ENCODE data around the gene BICDL2. TPM values are rescaled to one million over a fixed set of nuclear protein-coding genes. Genes with fewer than 3 reads are reported as not detected.

Gene BICDL2
- total and polyA plus RNA-seq, 2 donors (not counting 3 experiments of a cell fraction or from before 2014, with no cell fraction given), result not detected

DNA sequence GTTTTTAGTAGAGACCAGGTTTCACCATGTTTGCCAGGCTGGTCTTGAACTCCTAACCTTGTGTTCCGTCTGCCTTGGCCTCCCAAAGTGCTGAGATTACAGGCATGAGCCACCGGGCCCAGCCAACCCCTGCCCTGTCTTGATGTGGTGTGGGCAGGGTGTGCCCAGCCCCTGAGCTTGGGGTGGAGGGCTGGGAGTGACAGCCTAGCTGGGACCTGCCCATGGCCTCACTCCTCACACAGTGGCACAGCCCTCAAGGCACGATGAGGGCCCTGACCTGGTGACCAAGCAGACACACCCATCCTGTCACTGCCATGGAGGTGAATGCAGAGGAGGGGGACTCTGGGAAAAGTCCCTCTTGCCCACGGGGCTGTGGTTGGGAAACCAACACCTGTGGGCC, 31.7 kb upstream of the BICDL2 start:
- intact Hi-C loops (cut with micrococcal nuclease) (no loop called here), dilution Hi-C loops (cut with MboI; ENCODE audit: extremely low pct_ligation_motif_present, low sequenced_read_pairs) (no loop called here)
- Histone ChIP-seq H3K79me2 (ENCODE audit: control insufficient read depth, insufficient read depth, low read length) (peaks cover 4% of the 10 kb centered on the region), H3K4me1 (ENCODE audit: control insufficient read depth, extremely low read depth, insufficient read depth, low read length) (peaks cover 19% of the 10 kb centered on the region), H3K4me3 (replicated peaks in 1 of 3; ENCODE audit: insufficient read depth in 1 of 3, low read depth in 1 of 3, low read length in 3 of 3) (no peak overlapping the region), H3K36me3 (ENCODE audit: control insufficient read depth in 2 of 2, extremely low read depth in 1 of 2, insufficient read depth in 2 of 2, low read length in 2 of 2) (peaks cover 0 to 9% of the 10 kb centered on the region in 2 experiments), H3K27ac (ENCODE audit: insufficient read depth, low read depth, low read length) (no peak overlapping the region), H3K9me3 (replicated peaks; ENCODE audit: control insufficient read depth, insufficient read depth, low read length) (no peaks in the 10 kb centered on the region), H2AFZ (ENCODE audit: low read depth, low read length) (no peak overlapping the region), H3K27me3 (ENCODE audit: control insufficient read depth in 2 of 2, insufficient read depth in 2 of 2, low read length in 2 of 2) (no peaks in the 10 kb centered on the region), H3K9me1 (replicated peaks; ENCODE audit: control insufficient read depth, extremely low read depth, insufficient read depth, low read length) (no peaks in the 10 kb centered on the region), H3K9ac (replicated peaks; ENCODE audit: extremely low read depth, insufficient read depth, low read length) (no peak overlapping the region), H4K20me1 (replicated peaks; ENCODE audit: control insufficient read depth, extremely low read depth, insufficient read depth, low read length) (no peaks in the 10 kb centered on the region), H3K4me2 (ENCODE audit: insufficient read depth, low read length) (no peak overlapping the region)
- DNase-seq (ENCODE audit: low read depth, low spot score) (no peak), FAIRE-seq (no peak)
- ChIA-PET POLR2A (no interaction called here), CTCF (no interaction called here)
- no peak for TF ChIP-seq FOS (IDR thresholded peaks at IDR 0.05; ENCODE audit: borderline replicate concordance, insufficient read depth, low read length)
- no peak for TF ChIP-seq POLR2A (IDR thresholded peaks at IDR 0.05; ENCODE audit: low read depth, low read length)
- no peak for TF ChIP-seq EZH2 (IDR thresholded peaks at IDR 0.05; ENCODE audit: borderline replicate concordance, low read depth, low read length, severe bottlenecking)
- TF ChIP-seq, protein P1, sequence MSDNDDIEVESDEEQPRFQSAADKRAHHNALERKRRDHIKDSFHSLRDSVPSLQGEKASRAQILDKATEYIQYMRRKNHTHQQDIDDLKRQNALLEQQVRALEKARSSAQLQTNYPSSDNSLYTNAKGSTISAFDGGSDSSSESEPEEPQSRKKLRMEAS (IDR thresholded peaks at IDR 0.05; ENCODE audit: insufficient read depth, insufficient read length), result no peak
- TF ChIP-seq, protein P2, sequence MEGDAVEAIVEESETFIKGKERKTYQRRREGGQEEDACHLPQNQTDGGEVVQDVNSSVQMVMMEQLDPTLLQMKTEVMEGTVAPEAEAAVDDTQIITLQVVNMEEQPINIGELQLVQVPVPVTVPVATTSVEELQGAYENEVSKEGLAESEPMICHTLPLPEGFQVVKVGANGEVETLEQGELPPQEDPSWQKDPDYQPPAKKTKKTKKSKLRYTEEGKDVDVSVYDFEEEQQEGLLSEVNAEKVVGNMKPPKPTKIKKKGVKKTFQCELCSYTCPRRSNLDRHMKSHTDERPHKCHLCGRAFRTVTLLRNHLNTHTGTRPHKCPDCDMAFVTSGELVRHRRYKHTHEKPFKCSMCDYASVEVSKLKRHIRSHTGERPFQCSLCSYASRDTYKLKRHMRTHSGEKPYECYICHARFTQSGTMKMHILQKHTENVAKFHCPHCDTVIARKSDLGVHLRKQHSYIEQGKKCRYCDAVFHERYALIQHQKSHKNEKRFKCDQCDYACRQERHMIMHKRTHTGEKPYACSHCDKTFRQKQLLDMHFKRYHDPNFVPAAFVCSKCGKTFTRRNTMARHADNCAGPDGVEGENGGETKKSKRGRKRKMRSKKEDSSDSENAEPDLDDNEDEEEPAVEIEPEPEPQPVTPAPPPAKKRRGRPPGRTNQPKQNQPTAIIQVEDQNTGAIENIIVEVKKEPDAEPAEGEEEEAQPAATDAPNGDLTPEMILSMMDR (IDR thresholded peaks at IDR 0.05; ENCODE audit: extremely low read depth in 1 of 2, insufficient read depth in 1 of 2, low read depth in 1 of 2, low read length in 2 of 2), result no peak
- no peak for TF ChIP-seq POLR2AphosphoS5 (IDR thresholded peaks at IDR 0.05; ENCODE audit: insufficient read depth, low read depth, low read length)
- TF ChIP-seq JUN (IDR thresholded peaks at IDR 0.05; ENCODE audit: borderline replicate concordance, insufficient read depth, insufficient read length, low read depth), result no peak
- BruUV-seq (replicated peaks), result no TSS peak
